DLD1 (cell line): ENCODE results near the gene GPLD1.
"Not testable (repeated sequence)": the region's sequence is repeated elsewhere in the genome, so short reads cannot be mapped to it uniquely, and the experiment has no call there.

Experiments
- in situ Hi-C: cut with HindIII; loops from 2 replicates; pipeline ENCODE4 v1.10.0; 2017; ENCODE audit warnings: low sequenced_read_pairs

Gene GPLD1

GRCh38 chr6:24425091-24425490 lies 64.3 kb downstream of the GPLD1 start:
- in situ Hi-C loops, result no loop called here

GRCh38 chr6:24419526-24419925 lies 69.9 kb downstream of the GPLD1 start:
- in situ Hi-C loops, result no loop called here

GRCh38 chr6:24415753-24416152 lies 73.6 kb downstream of the GPLD1 start:
- in situ Hi-C loops, result no loop called here

- in situ Hi-C loops, result not testable (repeated sequence)
Observed at GRCh38 chr6:24414531-24414930, 74.8 kb downstream of the GPLD1 start.

GRCh38 chr6:24412294-24412693 lies 77.1 kb downstream of the GPLD1 start:
- in situ Hi-C loops, result no loop called here

- in situ Hi-C loops, result no loop called here
Observed at GRCh38 chr6:24410622-24411021, 78.8 kb downstream of the GPLD1 start.

- in situ Hi-C loops, result no loop called here
Observed at GRCh38 chr6:24408719-24409410, 80.5 kb downstream of the GPLD1 start.

GRCh38 chr6:24405262-24405661 lies 84.1 kb downstream of the GPLD1 start:
- in situ Hi-C loops, result no loop called here

- in situ Hi-C loops, result no loop called here
Observed at GRCh38 chr6:24403501-24403824, 85.9 kb downstream of the GPLD1 start.

- in situ Hi-C loops, result no loop called here
Observed at GRCh38 chr6:24402697-24403500, 86.5 kb downstream of the GPLD1 start, which contains the start of gene MRS2. TSS of gene MRS2 (plus strand) at chr6:24402936. CDS start at chr6:24403047, 111 bp downstream.

- in situ Hi-C loops, result no loop called here
Observed at GRCh38 chr6:24401458-24401857, 87.9 kb downstream of the GPLD1 start.

- in situ Hi-C loops, result not testable (repeated sequence)
Observed at GRCh38 chr6:24400045-24401039, 89.0 kb downstream of the GPLD1 start.

GRCh38 chr6:24397631-24398030 lies 91.7 kb downstream of the GPLD1 start:
- in situ Hi-C loops, result no loop called here

GRCh38 chr6:24396824-24397223 lies 92.6 kb downstream of the GPLD1 start:
- in situ Hi-C loops, result no loop called here

GRCh38 chr6:24394780-24395437 lies 94.5 kb downstream of the GPLD1 start:
- in situ Hi-C loops, result no loop called here

GRCh38 chr6:24394061-24394779 lies 95.2 kb downstream of the GPLD1 start:
- in situ Hi-C loops, result no loop called here

GRCh38 chr6:24391756-24392405 lies 97.5 kb downstream of the GPLD1 start:
- in situ Hi-C loops, result no loop called here

GRCh38 chr6:24391208-24391607 lies 98.2 kb downstream of the GPLD1 start:
- in situ Hi-C loops, result no loop called here

- in situ Hi-C loops, result no loop called here
Observed at GRCh38 chr6:24387818-24388217, 101.6 kb downstream of the GPLD1 start.
